GM19468 (cell line): ENCODE results near the gene SLC39A2.

Experiments used
- ATAC-seq: cut with Tn5 transposase; IDR thresholded peaks from one replicate; pipeline ENCODE4 v1.9.1; 2021; ENCODE audit warnings: mild to moderate bottlenecking, moderate library complexity, moderate number of reproducible peaks; ENCODE audit not compliant: unreplicated experiment; ENCODE audit errors: extremely low read depth

The SLC39A2 gene

DNA sequence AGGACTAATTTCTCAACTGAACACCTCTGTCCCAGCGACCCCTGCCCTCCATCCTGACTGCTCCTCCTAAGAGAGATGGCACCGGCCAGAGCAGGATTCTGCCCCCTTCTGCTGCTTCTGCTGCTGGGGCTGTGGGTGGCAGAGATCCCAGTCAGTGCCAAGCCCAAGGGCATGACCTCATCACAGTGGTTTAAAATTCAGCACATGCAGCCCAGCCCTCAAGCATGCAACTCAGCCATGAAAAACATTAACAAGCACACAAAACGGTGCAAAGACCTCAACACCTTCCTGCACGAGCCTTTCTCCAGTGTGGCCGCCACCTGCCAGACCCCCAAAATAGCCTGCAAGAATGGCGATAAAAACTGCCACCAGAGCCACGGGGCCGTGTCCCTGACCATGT is 43.8 kb downstream of the SLC39A2 start:
- no peak for ATAC-seq

DNA sequence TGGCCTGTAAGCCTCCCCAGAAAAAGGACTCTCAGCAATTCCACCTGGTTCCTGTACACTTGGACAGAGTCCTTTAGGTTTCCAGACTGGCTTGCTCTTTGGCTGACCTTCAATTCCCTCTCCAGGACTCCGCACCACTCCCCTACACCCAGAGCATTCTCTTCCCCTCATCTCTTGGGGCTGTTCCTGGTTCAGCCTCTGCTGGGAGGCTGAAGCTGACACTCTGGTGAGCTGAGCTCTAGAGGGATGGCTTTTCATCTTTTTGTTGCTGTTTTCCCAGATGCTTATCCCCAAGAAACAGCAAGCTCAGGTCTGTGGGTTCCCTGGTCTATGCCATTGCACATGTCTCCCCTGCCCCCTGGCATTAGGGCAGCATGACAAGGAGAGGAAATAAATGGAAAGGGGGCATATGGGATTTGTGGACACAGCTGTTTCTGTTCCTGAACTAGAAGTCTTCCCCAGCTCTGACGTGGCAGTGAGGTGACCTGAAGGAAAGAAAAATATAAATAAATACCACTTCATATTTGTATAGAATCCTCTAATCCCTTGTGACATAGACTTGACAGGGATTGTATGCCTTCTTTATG is 44.4 kb downstream of the SLC39A2 start:
- ATAC-seq, result no peak

DNA sequence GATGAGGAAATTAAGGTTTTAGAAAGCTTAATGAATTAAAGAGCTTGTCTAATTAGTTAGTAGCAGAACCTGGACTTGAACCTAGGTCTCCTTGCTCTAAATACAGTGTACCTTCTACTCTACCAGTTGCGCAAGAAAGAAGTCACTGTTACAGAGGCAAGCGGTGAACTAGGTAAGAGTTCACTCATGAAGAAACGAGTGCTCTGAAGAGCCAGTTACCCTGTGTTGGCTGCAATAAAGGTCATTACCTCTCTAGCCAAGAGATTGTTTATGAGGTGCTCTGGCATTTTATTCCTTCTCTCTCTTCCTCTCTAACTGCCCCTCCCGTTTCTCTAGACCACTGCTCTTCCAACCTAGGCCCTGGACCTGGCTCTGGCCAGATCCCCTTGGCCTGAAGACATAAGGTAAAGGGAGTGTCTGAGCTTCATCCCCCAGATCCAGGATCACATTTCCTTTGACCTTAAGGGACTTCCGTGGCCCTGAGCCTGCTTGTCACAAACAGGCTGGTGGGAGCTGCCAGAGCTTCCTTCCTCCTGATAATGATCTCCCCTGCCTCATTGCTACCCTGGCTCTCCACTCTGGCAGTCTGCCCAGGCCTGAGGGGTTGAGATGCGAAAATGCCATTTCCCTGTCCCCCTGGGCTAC is 45.0 kb downstream of the SLC39A2 start:
- no peak for ATAC-seq

DNA sequence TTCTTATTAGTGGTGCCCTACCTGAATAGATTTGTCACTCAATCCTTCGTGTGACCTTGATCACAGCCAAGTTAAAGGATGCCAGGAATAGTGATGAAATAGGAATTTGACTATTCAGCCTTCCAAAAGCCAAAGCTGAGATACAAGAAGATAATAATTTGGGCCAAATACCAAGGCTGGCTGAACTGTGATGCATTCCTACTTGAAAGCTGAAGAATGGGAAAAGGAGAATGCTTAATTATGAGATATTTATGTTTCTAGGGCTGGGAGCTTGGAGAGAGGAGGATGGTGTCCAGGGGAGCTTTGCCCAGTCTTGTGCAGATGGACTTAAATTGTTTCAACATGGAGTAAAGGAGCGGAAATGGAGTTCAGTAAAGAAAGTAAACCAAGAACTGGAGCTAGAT is 48.3 kb downstream of the SLC39A2 start:
- no peak for ATAC-seq

DNA sequence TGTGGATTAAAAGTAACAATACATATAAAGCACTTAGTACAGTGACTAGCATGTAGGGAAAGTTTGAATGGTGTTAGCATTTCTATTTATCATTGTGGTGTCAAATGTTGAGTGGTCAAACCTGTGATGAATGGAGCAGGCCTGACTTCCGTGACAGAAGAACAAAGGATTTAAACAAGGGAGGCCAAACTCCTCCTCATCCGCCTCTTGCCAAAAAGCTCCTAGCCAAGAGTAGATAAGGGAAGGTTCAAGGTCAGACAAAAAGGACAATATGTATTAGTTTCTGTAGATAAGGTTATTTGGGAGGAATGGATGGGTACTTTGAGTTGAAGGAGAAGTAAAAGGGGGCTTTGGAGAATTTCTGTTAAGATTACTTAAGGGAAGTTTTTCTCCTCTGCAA is 49.5 kb downstream of the SLC39A2 start:
- ATAC-seq, result no peak

DNA sequence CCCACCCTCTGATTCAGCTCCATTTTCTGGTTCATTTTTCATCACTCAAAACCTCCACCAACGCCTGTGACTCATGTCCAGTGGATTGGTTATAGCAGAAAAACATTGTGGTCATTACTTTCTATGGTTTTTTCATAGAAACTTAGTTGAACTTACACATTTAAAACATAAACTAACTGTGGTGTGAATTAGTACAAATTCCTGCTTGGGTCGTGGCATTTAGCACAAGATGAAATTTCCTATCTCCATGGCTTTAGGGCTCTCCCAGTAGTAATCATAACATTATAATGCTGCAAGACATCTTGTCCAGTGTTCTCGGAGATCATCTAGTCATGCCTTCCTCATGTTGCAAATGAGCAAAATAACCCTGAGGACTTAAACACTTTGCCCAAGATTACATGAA is 50.2 kb downstream of the SLC39A2 start:
- ATAC-seq, result no peak

DNA sequence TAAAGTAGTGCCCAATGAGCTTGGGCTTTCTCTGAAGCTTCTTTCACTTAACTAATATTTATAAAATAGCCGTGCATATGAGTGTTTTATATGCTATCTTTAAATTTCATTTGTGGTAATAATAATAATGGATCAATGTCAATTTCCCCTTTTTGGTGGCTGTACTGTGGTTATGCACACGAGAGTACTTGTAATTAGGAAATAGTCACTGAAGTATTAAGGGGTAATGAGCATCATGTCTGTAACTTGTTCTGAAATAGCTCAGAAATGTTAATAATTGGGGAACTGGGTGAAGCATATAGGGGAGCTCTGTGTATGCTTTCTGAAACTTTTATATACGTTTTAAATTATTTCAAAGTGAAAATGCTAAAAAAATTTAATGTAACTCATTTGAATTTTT is 51.5 kb downstream of the SLC39A2 start:
- no peak for ATAC-seq
